ENCODE results near the gene DR1.

DR1 gene

GRCh38 chr1:93395195-93395594, 49.5 kb downstream of the DR1 start:
- no peak for DNase-seq

GRCh38 chr1:93399781-93400180, 54.1 kb downstream of the DR1 start:
- no peak for DNase-seq

GRCh38 chr1:93408203-93408602, 62.5 kb downstream of the DR1 start:
- no peak for DNase-seq

- no peak for DNase-seq
Measured at GRCh38 chr1:93411000-93411399, 65.3 kb downstream of the DR1 start.

GRCh38 chr1:93414749-93415148, 69.0 kb downstream of the DR1 start:
- no peak for DNase-seq

- no peak for DNase-seq
Measured at GRCh38 chr1:93415296-93415695, 69.6 kb downstream of the DR1 start.

- no peak for DNase-seq
Measured at GRCh38 chr1:93416183-93416582, 70.5 kb downstream of the DR1 start.
